HG03175 (cell line): ENCODE data around the gene ZNF524.
A peak's percentile ranks its signal among the peaks of the same experiment; 100 is the strongest.

ENCODE experiments used
- ATAC-seq: cut with Tn5 transposase; IDR thresholded peaks from one replicate; pipeline ENCODE4 v1.9.1; 2021; ENCODE audit warnings: mild to moderate bottlenecking, moderate library complexity; ENCODE audit not compliant: unreplicated experiment

ZNF524 gene

DNA sequence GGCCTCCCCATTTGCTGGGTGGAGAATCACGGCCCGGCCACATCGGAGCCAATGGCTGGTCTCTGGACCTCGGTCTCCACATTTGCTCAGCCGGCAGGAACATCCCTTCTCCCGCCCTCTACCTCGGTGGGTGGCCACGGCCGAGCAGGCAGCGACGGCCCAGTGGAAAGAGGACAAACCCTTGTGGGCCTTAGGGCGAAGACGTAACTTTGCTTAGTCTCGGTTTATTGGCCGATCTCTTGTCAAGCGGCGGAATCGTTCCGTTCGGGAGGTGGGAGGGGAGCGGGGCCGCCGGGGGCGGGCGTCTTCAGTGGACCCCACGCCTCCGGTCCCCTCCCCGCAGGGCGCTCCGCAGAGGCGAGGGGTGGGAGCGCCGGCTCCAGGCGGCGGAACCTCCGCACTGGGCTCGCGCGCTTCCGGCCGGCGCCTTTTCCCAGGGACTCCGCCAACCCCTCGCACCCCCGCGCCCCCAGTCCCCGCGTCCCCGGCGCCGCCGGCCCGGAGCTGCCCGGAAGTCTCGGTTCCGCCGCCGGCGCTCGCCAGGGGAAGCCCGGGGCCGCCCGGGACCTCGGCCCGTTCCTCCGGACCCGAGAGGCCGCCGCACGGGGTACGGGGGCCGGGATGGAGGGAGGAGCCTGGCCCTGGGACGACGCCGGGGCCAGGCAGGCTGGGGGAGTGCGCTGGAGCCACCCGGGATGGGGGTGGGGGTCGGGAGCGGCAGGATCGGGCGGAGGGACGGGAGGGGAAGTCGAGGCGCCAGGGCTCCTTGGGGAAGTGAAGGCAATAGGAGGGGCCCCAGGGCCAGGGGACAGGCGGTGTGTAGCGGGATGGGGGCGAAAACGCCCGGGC, 40.7 kb downstream of the ZNF524 start, which contains the start of gene ZNF580:
Gene ZNF580 (plus strand): TSS at position 426 of the 849 bp plus-strand sequence. CDS start 1,507 bp downstream, outside the sequence.
- ATAC-seq, result no peak

DNA sequence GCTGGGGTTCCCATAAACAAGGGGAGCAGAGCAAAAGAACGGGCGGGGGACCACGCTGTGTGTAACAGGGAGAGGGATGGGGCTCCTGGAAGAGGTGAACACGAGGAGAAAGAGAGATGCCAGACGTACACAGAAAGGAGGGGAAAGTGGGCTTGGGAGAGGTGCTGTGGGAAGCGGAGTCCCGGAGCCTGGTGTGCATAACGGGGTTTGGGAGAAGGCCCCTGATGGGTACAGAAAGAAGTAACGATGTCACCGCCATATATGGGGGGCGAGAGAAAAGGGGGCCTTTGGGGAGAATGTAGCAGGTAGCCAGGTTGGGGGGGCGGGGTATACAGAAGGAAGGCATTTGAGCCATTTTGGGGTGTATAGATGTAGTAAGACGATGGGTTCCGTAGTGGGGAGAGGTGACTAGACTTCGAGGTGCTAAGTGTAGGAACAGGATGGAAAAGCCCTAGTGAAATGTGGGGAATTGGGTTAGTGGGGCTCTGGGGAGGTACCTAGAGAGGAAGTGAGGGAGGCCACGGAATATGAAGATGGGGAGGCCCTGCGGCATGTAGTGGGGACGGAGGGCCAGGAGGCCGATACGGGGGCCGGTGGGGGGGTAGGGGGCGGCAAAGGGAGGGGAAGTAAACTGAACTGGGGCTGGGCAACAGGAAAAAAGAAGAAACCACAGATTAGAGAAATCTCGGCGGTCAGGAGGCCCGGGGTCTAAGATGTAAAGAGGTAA, 41.5 kb downstream of the ZNF524 start:
- no peak for ATAC-seq

DNA sequence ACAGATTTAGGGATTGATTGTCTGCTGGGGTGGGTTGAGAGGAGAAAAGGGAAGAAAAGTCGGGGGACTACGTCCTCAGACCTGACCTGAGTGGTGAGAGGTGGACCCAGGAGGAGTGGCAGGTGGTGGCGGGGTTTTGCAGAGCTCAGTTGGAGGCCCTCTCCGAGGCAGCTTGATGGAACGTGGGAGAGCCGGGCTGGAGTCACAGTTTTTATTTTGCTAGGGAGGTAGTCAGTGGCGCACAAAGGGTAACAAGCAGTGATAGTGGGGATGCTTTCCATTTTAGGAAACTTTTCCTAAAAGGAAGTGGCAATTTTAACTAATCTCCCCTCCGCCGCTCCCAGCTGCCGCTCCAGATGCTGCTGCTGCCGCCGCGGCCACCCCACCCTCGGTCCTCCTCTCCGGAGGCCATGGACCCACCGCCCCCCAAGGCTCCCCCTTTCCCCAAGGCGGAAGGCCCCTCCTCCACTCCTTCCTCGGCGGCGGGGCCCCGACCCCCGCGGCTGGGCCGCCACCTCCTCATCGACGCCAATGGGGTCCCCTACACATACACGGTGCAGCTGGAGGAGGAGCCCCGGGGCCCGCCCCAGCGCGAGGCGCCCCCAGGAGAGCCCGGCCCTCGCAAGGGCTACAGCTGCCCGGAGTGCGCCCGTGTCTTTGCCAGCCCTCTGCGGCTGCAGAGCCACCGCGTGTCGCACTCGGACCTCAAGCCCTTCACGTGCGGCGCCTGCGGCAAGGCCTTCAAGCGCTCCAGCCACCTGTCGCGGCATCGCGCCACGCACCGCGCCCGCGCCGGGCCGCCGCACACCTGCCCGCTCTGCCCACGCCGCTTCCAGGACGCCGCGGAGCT, 42.3 kb downstream of the ZNF524 start:
- ATAC-seq, result peak; percentile 2

DNA sequence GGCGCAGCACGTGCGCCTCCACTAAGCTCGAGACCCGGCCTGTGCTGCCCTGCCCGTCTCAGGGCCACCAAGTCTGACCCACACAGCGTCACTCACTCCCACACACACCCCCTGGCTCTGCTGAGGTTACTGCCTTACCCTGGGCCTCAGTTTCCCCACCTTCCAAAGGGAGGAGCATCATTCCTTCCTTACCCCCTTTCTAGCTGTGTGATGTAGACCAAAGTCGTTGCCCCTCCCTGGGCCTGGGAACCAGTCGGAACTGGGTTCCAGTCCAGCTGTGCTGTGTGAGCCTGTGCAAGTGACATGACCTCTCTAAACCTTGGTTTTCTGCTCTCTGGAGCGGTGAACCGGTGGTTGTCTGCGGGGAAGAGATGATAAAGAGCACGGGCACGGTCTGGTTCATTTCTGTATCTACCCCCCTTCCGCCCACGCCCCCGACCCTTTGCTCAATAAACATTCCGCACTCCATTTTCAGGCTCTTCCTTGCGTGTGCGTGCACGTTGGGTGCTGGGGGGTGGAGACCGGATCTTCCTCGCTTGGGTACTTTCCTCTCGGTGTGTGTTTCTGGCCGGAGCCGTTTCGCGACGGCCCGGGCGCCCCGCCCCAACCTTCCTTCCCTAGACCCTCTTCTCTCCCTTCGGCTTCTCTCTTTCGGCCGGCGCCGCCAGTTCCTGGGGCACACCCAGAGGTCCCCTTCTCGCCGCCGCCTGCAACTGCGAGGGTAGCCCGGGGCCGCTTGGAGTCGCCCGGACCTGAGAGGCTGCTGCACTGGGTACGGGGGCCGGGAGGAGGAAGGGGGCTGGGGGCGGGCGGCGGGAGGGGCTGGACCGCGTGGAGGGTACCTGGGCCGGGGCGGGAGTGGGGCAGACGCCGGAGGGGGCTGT, 43.2 kb downstream of the ZNF524 start, which contains the start of gene ZNF581:
Gene ZNF581 (plus strand): TSS at position 647 of the 884 bp plus-strand sequence. CDS start 923 bp downstream, outside the sequence.
- ATAC-seq, result peak; percentile 36

DNA sequence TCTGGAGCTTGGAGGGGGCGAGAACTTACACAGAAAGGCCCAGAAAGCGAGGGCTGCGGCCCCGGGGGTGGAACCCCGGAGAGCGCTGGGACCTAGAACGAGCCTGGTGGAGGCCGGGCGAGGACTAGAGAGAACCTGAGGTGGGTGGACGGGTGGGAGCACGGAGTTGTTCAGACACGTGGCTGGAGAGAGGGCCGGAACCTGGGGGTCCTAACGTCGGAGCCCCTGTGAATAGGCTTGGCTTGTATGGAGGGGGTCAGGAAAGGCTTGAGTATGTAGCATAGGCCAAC, 43.7 kb downstream of the ZNF524 start:
- no peak for ATAC-seq

DNA sequence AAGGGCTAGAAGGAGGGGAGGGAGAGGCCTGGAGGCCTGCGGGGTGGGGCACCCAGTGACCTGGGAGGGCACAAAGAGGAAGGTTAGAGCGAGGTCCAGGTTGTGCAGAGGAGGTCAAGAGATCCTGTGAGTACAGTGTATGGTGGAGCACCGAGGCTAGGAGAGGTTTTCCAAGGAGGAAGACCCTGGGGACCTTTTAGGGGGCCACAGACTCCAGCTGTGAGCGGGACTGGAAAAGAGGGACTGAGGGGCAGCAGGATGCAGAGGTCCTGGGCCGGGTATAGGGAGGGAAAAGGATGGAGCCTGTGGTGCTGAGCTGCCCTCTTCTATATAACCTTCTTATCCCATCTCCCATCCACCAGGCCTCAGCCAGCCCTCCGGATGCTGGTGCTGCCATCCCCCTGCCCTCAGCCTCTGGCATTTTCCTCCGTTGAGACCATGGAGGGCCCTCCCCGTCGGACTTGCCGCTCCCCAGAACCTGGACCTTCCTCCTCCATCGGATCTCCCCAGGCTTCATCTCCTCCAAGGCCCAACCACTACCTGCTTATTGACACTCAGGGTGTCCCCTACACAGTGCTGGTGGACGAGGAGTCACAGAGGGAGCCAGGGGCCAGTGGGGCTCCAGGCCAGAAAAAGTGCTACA, 44.2 kb downstream of the ZNF524 start:
- ATAC-seq, result no peak

DNA sequence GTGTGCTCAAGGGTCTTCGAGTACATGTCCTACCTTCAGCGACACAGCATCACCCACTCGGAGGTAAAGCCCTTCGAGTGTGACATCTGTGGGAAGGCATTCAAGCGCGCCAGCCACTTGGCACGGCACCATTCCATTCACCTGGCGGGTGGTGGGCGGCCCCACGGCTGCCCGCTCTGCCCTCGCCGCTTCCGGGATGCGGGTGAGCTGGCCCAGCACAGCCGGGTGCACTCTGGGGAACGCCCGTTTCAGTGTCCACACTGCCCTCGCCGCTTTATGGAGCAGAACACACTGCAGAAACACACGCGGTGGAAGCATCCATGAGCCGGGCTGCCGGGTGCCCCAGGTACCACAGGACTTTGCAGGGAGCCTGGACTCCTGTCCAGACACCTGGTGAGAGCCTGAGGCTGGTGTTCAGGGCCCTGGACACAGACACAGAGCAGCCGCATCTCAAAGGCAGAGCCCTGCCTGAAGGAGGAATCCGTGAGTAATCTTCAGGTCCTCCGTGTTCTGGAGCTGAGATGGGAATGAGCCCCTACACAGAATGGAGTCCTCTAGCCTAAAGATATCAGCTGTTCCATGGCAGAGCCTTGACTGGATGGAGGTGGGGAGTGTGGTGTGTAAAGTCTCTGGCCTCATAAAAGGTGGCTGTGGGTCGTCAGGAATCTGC, 44.9 kb downstream of the ZNF524 start:
- ATAC-seq, result no peak

DNA sequence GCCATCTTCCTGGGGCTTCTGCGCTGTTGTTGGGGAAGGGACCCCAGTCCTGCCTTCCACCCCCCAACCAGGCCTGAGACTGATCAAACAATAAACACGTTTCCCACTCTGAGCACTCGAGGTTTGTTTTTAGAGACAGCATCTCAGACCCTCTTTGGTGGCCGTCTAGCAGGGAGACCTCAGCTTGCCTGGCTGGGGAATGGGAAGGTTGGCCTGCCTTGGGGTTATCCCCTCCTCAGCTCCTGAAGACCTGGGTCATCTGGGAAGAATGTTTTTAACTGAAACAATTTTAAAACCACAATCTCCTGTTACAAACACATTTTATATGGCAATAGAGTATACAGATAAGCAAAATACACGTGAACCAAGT, 45.4 kb downstream of the ZNF524 start:
- no peak for ATAC-seq

DNA sequence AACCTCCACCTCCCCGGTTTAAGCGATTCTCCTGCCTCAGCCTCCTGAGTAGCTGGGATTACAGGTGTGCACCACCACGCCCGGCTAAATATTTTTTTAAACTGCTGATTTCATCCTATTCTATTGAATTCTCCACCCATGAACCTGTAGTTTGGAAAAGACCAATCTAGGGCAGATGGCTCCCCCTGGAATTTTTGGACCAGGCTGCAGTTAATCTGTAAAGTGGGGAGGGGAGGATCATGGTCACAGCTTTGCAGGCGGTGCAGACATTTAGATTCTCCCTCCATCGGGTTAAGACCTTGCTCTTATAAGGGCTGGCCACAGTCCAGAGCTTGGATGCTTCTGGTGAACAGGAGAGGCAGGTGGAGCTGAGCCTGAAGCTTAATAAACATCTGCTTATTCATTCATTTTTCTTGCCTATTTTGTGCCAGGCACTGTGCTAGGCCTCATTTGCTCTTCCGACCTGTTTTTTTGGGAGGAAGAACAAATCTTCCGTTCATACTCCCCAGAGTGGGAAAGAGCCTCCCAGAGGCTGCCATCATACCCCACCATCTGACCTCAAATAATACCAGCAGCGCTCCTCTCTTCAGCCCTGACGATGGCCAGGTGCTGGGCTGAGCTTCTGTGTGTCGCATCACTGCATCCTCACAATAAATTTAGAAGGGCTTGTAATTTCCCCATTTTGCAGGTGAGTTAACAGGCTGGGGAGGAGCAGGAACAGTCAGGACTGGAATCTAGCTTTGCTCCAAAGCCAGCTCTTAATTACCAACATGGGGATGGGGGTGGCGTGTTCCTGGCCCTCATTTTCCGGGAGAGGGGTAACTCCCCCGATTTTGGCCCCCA, 47.0 kb downstream of the ZNF524 start:
- no peak for ATAC-seq

DNA sequence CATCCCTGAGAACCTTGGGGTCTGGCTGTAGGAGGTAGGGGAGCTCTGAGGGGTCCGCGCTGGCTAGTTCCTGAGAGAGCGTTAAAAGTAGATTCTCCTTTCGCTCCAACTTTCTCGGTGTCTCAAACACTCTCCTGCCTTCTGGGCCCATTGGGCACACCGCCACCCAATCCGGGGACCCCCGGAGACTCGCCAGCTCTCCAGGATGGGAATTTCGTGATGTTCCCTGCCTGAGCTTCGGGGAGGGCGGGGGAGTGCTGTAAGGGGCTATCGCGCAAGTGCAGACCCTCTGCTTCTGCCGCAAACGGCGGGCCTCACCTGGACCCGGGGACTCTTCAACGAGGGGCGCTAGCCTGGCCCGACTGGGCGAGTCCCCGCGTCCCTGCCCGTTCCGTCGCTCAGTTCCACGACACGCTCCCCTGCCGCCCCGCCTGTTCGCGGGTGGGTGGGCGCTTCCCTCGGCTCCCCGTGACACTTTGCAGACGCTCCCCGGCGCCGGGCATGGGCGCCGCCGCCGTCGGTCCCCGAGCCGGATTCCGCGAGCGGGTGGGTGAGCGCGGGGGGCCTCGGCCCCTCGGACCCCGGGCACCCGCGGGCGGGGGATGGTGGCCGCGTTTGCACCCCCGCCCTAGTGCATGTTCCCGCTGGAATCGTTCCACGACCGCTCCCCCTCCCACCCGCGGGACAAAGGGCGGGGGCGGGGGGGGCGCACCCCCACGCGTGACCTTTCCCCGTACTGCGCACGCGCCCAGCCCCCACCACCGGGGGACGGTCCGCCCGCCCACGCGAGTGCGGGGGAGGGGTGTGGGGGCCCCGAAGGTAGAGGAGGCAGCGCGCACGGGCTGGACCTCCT, 47.9 kb downstream of the ZNF524 start, which contains the start of gene CCDC106:
Gene CCDC106 (plus strand): TSS at position 481 of the 853 bp plus-strand sequence. CDS start 835 bp downstream, outside the sequence.
- ATAC-seq, result no peak

DNA sequence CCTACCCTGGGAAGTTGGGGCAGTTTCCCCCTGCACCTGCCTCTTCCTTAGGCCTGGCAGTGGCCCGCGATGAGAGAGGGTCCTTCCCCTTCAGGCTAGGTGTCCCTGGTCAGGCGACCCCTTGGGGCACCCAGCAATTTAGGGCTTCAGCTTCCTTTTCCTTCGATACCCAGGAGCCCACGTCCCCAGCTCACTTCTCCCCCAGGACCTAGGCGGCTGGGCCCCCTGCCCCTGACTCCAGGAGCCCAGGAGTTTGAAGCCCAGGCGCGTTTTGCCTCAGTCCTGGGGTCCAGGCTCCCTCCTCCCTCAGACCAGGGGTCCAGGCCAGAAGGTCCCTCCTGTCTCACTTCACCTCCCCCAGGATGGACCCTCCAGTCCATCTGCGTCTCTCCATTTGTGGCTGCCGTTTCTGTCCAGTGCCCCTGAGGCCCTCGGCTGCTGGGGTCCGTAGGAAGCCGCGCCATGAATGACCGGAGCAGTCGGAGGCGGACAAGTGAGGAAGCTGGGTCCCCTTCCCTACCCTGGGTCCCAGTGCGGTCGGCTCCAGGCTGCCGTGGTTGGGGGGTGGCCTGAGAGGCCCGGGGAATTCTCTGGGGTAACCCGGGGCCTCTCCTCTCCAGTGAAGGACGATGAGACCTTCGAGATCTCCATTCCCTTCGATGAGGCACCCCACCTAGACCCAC, 48.6 kb downstream of the ZNF524 start:
- no peak for ATAC-seq

DNA sequence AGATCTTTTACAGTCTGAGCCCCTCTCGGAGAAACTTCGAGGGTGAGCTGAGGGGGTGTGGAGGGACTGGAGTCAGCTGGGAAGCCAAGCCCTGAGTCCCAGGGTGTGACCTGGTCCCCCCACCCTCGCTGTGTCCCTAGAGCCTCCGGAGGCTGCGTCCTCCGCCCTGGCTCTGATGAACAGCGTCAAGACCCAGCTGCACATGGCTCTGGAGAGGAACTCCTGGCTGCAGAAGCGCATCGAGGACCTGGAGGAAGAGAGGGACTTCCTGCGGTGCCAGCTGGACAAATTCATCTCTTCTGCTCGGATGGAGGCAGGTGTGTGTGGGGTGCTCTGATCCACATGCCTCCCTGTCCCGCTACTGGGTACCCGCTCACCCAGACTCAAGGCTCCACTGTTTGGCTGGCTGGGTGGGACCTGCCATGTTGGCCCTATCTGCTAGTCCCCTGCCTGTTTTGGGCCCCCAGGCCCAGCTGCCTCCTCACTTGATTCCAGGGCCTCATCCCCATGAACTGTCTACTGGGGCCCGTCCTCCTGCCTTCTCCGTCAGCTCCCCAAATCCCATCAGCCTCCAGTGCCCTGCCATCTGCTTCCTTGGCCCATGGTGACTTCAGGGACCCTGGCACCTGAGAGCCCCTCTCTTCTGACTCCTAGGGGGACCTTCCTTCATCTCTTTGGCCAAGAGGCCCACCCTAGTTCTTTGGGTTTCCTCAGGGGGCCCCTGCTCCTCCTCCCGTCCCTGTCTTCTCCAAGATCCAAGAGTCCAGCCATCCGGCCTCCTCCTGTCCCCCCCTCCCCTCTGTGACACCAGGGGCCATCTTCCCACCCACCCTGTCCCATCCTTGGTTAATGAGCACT, 49.4 kb downstream of the ZNF524 start:
- no peak for ATAC-seq

DNA sequence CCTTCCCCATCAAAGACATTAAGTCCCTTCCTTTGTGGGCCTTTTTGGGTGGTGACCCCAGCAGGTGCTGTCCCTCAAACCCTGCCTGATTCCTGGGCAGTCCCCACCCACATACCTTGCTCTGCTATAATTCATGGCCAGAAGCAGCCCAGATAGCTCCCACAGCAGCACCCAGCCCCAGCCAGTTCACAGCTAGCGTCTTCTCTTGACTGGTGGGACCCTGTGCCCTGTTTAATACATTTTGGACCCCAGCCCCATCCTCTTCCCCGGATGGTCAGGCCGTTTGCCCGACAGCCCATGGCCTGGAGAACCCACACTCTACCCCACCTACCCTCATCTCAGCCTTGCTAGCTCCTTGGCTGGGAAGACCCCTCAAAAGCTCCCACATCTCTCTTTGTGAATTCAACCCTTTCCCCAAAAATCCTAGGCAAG, 50.1 kb downstream of the ZNF524 start:
- ATAC-seq, result no peak

DNA sequence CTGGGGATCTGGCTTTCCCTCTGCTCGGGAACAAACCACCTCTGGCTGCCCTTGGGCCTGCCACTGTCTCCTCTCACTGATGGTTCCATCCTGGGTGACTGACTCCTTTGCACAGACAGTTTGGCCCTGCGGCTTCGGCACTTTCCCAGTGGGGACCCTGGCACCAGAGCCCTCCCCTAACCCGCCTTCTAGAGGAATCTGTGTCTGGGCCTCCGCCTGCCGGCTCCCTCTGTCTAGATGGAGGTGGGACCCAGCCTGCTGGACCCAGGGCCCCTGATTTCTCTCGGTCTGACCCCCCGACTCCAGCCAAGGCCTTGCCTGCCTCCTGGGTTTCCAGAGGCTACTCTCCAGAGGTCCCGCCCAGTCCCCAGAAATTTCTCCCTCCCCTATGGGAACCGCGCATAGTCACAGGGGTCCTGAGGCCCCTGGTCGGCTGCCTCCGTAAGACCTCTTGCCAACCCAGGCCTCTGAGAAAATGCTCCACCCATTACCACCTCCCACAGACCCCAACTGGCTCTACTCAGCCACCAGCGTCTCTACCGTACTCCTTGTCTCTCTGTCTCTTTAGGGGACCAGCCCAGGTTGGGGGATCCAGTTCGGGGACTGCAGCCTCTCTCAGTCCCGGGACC, 50.6 kb downstream of the ZNF524 start:
- no peak for ATAC-seq

DNA sequence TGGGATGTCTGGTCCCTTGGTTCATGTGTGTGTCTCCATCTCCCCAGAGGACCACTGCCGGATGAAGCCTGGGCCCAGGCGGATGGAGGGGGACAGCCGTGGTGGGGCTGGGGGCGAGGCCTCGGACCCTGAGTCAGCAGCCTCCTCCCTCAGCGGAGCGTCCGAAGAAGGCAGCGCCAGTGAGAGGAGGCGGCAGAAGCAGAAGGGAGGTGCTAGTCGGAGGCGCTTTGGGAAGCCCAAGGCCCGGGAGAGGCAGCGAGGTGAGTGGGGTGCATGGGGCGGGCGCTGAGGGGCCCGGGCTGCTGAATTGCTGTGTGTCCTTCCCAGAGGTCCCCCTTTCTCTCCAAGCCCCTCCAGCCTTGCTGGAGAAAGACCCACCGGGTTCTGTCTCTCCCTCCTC, 51.1 kb downstream of the ZNF524 start:
- no peak for ATAC-seq
